GM21390 (cell line): Measurements from ENCODE around the gene PPP1R15A.
"Not testable (repeated sequence)": the region's sequence is repeated elsewhere in the genome, so short reads cannot be mapped to it uniquely, and the experiment has no call there.

Source experiments
- ATAC-seq: cut with Tn5 transposase; IDR thresholded peaks from one replicate; pipeline ENCODE4 v1.9.1; 2021; ENCODE audit not compliant: unreplicated experiment

Gene PPP1R15A

DNA sequence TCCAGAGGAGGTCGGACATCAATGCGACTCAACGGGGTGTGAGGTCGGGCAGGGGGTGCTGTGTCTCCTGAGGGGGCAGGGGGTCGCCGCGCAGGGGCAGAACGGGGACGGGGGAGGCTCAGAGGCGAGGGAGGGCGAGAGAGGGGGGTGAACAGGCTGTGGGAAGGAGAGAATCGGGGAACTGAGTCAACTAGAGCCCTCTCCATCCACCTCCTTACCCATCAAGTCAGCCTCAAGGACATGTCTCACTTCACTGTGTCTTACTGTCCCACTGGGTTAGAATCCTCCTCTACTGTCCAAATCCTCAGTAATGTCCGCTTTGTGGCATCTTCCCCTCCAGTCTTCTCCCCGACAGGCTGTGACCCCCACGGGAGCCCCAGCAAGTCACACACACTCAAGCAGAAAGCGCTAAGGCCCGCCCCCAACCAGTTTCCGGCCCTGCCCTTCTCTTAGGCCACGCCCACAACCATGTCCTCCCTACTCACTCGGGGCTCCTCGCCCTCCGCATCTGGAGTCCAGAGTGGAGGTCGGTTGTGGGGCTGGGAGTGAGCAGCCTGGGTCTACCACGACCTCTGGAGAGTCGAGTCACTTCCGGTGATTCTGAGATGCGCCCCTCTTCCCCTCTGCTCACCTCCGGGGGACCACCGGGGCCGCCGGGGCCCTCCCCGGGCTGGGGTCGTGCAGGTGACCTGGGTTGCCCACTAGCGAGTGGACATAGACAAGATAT is 13.1 kb upstream of the PPP1R15A start:
- no peak for ATAC-seq

- peak; percentile 54 for ATAC-seq
These were observed 12.3 kb upstream of the PPP1R15A start for GRCh38 chr19:48859711-48860572.

DNA sequence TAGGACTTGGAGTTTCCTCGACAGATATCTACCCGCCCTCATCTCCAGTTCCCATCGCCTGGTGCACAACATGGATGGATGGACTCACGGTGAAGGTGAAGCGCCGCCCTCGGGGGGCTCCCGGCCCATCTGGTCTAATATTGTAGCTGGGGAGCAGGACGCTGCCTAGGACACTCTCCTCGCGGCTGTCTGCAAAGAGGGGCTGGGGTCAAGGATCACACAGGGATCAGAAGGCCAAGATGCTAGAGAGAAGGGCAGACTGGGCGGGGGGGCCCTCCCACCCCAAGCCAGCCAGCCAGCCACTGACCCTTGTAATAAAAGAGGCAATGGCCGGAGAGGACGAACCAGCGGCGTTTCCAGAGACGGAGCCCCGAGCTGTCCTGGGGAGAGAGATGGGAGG is 10.9 kb upstream of the PPP1R15A start:
- ATAC-seq: no peak

DNA sequence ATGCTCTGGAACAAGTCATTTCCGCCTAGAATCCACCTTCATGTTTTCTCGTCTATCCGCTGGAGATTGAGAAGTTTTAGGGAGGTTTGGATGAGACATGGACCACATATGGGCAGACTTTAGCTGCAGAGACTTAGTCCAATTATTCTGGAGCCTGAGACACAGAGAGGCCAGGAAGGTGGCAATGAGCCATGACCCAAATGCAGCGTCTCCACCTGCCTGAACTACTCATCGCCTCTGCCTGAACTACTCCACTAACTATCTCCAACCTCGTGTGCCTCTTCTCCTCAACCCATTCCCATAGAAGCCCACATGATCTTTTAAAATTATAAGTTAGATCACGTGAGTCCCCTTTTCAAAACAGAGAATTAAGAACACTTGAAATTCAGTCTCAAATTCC is 9.4 kb upstream of the PPP1R15A start:
- ATAC-seq: no peak

DNA sequence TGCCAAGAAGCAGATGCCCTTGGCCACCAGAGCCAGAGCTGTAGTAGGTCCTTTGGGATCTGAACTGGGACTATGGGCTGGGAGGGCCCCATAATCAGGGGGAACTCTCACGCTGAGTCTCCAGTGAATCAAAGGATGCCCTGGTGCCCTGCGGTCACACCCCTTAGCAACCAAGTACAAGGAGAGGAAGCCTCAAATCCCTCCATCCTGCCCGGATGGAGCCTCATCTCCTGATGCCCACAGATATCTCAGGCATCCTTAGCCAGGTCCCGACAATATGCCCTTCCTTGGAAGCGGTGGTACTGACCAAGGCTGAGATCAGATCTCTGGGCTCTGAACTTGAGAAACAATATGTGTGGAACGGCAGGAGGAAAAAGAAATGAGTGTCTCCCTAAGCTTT is 5.5 kb upstream of the PPP1R15A start:
- no peak for ATAC-seq

DNA sequence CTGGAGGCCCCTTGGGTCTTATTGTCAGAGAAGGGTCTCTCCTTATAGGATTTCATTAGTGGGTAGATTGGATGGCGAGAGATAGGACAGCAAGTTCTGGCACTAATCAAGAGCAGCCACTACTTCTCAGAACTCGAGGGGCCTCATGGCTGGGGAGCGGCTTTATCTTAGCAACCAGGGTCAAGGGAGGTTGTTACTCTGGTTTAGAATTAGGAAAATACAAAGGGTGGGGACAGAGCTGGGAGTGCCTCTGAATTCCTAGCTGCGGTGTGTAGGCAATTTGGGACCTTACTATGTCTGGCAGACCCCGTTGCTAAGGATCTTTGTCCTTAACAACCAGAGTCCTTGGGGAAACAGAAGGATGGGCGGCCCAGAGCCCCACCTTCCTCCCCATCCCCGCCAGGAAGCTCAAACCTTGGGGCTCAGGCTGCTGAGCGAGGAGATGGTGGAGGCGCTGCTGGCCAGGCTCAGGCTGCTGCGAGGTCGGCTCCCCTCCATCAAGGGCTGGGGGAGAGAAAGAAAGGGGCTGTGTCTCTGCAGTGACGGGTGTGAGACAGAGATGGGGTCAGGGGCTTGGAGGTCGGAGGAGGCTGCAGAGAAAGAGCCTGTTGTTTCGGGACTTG is 5.0 kb upstream of the PPP1R15A start:
- ATAC-seq: no peak

DNA sequence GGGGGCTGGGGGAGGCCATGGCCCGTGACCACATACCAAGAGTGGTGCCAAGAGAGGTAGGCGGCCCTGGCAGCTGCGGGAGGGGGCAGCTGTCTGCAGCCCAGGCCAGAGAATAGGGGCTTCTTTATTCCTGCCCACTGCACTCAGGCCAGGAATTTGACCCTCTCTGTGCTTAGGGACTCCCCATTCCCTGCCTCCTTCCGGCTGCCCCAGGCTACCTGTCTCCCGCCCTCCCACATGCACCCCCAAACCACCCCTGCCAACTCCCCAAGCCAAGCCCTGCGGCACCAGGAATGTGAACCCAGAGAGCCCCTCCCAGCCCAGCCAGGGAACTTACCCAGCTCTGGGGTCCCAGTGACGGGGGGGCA is 4.5 kb upstream of the PPP1R15A start:
- no peak for ATAC-seq

- no peak for ATAC-seq
These were observed 3.9 kb upstream of the PPP1R15A start, which contains the start of gene PLEKHA4 for GRCh38 chr19:48868114-48868886. PLEKHA4 (minus strand) TSS chr19:48868617; CDS start chr19:48867620, 997 bp downstream.

DNA sequence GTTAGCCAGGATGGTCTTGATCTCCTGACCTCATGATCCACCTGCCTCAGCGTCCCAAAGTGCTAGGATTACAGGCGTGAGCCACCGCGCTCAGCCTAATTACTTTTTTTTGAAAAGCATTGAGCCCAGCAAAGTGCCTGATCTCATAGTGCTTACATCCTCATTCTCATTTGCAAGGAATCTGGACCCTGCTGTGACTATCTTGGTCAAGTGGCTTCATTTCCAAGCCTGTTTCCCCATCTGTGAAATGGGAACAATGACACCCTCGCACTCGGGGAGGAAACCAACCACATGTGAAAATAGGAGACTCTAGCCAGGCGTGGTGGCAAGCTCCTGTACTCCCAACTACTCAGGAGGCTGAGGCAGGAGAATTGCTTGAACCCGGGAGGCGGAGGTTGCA is 2.2 kb upstream of the PPP1R15A start:
- no peak for ATAC-seq

DNA sequence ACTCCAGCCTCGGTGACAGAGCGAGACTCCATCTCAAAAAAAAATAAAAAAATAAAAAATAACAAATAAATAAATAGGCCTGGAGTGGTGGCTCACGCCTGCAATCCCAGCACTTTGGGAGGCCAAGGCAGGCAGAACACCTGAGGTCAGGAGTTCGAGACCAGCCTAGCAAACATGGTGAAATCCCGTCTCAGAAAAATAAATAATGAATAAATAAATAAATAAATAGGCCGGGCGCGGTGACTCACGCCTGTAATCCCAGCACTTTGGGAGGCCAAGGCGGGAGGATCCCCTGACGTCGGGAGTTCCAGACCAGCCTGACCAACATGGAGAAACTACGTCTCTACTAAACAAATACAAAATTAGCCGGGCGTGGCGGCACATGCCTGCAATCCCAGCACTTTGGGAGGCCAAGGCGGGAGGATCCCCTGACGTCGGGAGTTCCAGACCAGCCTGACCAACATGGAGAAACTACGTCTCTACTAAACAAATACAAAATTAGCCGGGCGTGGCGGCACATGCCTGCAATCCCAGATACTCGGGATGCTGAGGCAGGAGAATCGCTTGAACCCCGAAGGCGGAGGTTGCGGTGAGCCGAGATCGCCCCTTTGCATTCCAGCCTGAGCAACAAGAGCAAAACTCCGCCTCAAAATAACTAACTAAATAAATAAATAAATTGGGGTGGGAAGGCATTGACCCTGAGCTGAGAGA is 595 bp upstream of the PPP1R15A start:
- ATAC-seq: not testable (repeated sequence)

- ATAC-seq: no peak
These were observed 759 bp downstream of the PPP1R15A start for GRCh38 chr19:48872884-48873475.

- no peak for ATAC-seq
These were observed 1.5 kb downstream of the PPP1R15A start for GRCh38 chr19:48873476-48874302.

DNA sequence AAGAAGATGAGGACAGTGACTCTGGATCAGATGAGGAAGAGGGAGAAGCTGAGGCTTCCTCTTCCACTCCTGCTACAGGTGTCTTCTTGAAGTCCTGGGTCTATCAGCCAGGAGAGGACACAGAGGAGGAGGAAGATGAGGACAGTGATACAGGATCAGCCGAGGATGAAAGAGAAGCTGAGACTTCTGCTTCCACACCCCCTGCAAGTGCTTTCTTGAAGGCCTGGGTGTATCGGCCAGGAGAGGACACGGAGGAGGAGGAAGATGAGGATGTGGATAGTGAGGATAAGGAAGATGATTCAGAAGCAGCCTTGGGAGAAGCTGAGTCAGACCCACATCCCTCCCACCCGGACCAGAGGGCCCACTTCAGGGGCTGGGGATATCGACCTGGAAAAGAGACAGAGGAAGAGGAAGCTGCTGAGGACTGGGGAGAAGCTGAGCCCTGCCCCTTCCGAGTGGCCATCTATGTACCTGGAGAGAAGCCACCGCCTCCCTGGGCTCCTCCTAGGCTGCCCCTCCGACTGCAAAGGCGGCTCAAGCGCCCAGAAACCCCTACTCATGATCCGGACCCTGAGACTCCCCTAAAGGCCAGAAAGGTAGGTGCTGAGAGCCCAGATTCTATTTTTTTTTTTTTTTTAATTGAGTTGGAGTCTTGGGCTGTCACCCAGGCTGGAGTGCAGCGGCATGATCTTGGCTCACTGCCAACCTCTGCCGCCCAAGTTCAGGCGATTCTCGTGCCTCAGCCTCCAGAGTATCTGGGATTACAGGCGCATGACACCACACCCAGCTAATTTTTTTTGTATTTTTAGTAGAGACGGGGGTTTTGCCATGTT is 2.3 kb downstream of the PPP1R15A start:
- no peak for ATAC-seq

- ATAC-seq: not testable (repeated sequence)
These were observed 4.1 kb downstream of the PPP1R15A start for GRCh38 chr19:48876043-48876981.

DNA sequence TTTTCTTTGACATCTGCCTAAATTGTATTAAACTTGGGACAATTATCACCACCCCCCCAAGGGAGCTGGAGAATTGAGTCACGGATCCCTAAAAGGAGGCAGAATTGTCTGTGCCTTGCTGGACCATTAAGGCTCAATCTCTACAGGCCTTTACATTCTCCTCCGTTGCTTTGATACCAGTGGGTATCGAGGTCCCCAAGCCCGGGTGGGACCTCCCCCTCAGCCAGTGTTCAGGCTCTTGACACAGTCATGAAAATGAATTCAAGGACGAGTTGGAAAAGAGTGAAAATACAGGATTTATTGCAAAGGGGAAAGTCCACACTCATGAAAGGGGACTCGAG is 5.6 kb downstream of the PPP1R15A start:
- no peak for ATAC-seq

DNA sequence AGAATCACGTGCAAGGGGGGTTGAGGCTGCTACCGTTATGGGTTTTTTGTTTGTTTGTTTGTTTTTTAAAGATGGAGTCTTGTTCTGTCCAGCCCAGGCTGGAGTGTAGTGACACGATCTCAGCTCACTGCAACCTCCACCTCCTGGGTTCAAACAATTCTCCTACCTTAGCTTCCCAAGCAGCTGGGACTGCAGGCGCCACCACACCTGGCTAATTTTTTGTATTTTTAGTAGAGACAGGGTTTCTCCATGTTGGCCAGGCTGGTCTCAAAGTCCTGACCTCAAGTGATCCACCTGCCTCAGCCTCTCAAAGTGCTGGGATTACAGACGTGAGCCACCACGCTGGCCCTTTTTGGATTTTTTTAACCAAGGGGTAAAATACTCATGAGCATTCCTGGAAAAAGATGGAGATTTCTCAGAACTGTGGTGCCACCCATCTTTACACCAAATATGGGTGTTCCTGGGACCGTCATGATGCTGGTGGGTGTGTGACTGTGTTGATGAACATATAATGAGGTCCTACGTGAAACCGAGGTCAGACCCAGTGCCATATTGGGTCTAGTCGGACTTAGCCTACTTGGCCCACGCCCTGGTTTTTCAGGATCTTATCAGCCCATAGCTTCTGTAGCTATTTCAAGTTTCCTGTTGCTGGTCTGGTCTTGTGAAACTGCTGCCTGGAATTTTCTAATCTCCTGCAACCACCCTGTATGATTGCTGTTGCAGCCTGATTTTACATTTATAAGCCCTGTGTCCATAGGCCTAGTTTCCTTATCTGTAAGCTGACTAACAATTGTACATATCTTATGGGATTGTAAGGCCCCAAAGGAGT is 6.2 kb downstream of the PPP1R15A start:
- ATAC-seq: no peak
